Prostate gland (tissue), 2 donors: ENCODE measurements around the gene DENND1C.

ENCODE experiments used
- CTCF ChIP-seq, 4 experiments: fragments of 200-600 bp in 2 of 4; fragments of 450-650 bp in 2 of 4; sonication (generic) in 2 of 4; IDR thresholded peaks; 1 replicate in 3 of 4; 2 replicates in 1 of 4; pipeline ENCODE4 v1.5.1; 2016 to 2019; ENCODE audit warnings: antibody characterized with exemption in 4 of 4, mild to moderate bottlenecking in 2 of 4, moderate library complexity in 2 of 4
- POLR2A ChIP-seq: fragments of 450-650 bp; IDR thresholded peaks from one replicate; pipeline ENCODE4 v1.6.1; 2016; ENCODE audit warnings: antibody characterized with exemption, mild to moderate bottlenecking
- POLR2AphosphoS5 ChIP-seq: sonication (generic); formaldehyde crosslinking; IDR thresholded peaks from one replicate; pipeline ENCODE4 v1.6.1; 2017; ENCODE audit warnings: antibody characterized with exemption

DNA sequence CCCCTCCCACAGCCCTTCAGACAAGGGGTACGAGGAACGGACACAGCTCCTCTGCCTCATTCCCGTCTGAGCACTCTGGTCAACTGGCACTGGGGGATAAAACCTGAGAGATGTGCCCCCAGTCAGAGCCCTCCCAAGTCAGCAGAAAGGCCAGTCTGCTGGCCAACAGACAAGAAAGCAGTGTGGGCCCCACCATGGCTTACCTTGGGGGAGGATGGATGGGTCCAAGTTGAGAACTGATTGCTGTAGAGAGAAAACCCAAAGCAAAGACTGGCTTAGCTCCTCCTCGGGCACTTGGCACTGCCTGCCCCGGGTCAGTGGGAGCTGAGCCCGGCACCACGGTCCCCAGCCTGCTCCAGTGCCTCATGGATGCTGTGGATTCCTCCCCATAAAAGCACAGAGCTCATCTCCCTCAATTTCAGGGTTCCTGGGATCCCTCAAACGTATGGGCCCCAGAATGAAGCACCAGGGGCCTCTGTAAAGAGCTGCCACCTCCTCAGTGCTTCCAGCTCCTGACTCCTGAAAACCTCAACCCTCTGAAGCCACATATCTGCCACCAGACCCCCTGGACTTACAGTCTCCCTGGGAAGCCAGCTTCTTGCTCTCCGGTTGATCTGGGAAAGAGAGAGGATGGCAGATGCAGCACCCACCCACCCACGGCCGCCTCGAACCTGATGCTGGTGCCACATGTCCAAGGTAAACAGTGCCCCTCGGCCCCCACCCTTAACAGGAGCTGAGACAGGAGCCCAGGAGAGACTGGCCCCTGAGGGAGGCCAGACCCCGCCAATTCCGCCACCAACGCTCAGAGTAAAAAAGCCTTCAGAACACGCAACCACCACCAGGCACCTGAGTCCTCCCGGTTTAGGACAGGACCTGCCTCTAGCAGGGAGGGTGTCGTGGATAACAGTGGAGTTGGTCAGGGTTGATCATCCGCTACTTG lies 60.2 kb downstream of the DENND1C start:
- TF ChIP-seq CTCF (IDR thresholded peaks at IDR 0.05) (no peak), POLR2A (no peak), POLR2AphosphoS5 (no peak)
